Muscle layer of colon (tissue), 2 donors: Measurements from ENCODE around the gene TBC1D7.

Source experiments
- H3K27ac ChIP-seq: one replicate; pipeline ENCODE4 v1.7.0; 2013; ENCODE audit warnings: low read depth, mild to moderate bottlenecking, low read length, moderate library complexity
- H3K27me3 ChIP-seq, 2 donors: one replicate each; pipeline ENCODE4 v1.7.0; 2013; ENCODE audit warnings: low read length in 2 of 2, mild to moderate bottlenecking in 2 of 2; ENCODE audit not compliant: insufficient read depth in 2 of 2, control insufficient read depth in 1 of 2
- H3K36me3 ChIP-seq: one replicate; pipeline ENCODE4 v1.7.0; 2013; ENCODE audit warnings: mild to moderate bottlenecking, low read length; ENCODE audit not compliant: insufficient read depth
- H3K4me1 ChIP-seq: one replicate; pipeline ENCODE4 v1.7.0; 2013; ENCODE audit warnings: mild to moderate bottlenecking, low read length; ENCODE audit not compliant: insufficient read depth
- H3K4me3 ChIP-seq, 2 donors: one replicate each; pipeline ENCODE4 v1.7.0; 2013; ENCODE audit warnings: low read length in 2 of 2, low read depth in 1 of 2, mild to moderate bottlenecking in 1 of 2, moderate library complexity in 1 of 2
- H3K9ac ChIP-seq: one replicate; pipeline ENCODE4 v1.7.0; 2013; ENCODE audit warnings: low read length
- H3K9me3 ChIP-seq: one replicate; pipeline ENCODE4 v1.7.0; 2013; ENCODE audit warnings: mild to moderate bottlenecking, low read length
- donor health status: abdominal sarcoma.
- donor health status: Adenocarcinoma of cecum.

TBC1D7 gene

DNA sequence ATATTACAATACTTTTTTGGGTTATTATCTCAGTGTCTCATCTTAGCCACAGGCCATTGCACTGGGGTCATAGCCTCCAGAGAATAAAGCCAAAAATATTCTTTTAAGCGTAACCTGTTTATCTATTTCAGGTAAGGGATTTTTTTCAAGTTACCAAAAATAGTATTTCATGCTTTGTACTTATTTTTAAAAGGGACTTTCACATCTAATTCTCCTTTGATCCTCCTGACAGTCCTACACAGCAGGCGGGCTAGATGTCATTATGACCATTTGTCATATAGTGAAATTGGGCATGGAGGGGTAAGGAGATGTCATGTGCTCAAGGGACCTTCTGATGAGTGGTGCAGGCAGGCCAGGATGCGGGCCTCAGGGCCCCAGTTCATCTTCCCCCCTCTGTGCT lies 68.9 kb downstream of the TBC1D7 start:
- no peak overlapping the region for H3K27ac ChIP-seq
- no peak overlapping the region for H3K4me3 ChIP-seq

DNA sequence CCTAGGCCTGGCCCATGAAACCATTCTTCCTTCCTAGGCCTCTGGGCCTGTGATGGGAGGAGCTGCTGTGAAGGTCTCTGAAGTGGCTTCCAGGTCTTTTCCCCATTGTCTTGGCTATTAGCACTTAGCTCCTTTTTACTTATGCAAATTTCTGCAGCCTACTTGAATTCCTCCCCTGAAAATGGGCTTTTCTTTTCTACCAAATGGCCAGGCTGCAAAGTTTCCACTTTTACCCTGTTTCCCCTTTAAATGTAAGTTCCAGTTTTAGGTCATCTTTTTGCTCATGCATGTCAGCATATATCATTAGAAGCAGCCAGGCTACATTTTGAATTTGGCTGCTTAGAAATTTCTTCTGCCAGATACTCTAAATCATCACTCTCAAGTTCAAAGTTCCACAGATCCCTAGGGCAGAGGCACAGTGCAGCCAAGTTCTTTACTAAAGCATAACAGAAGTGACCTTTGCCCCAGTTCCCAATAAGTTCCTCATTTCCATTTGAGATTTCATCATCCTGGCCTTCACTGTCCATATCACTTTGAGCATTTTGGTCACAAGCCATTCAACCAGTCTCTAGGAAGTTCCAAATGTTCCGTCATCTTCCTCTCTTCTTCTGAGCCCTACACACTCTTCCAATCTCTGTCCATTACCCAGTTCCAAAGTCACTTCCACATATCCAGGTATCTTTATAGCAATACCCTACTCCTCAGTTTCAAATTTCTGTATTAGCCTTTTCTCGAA lies 71.9 kb downstream of the TBC1D7 start:
- no peaks in the 10 kb centered on the region for H3K36me3 ChIP-seq
- no peak overlapping the region for H3K4me3 ChIP-seq
- H3K9ac ChIP-seq, result no peak overlapping the region
- H3K4me1 ChIP-seq, result no peaks in the 10 kb centered on the region
- no peaks in the 10 kb centered on the region for H3K9me3 ChIP-seq
- H3K27ac ChIP-seq, result no peak overlapping the region
- H3K27me3 ChIP-seq, result no peaks in the 10 kb centered on the region

More for the DNA sequence above, 68.9 kb downstream of the TBC1D7 start:
- no peak overlapping the region for H3K9ac ChIP-seq
- no peaks in the 10 kb centered on the region for H3K27me3 ChIP-seq
- H3K9me3 ChIP-seq, result no peaks in the 10 kb centered on the region
- no peaks in the 10 kb centered on the region for H3K4me1 ChIP-seq
- H3K36me3 ChIP-seq, result no peaks in the 10 kb centered on the region
